Hypothalamus (tissue), 51 donors: ENCODE results near the gene DUSP2.
A peak's percentile ranks its signal among the peaks of the same experiment; 100 is the strongest.
"Not testable (repeated sequence)": the region's sequence is repeated elsewhere in the genome, so short reads cannot be mapped to it uniquely, and the experiment has no call there.

Experiments used
- DNase-seq, 51 donors: peaks; one replicate each; lab custom pipeline; 2025; lab: John Stamatoyannopoulos, UW

Gene DUSP2

DNA sequence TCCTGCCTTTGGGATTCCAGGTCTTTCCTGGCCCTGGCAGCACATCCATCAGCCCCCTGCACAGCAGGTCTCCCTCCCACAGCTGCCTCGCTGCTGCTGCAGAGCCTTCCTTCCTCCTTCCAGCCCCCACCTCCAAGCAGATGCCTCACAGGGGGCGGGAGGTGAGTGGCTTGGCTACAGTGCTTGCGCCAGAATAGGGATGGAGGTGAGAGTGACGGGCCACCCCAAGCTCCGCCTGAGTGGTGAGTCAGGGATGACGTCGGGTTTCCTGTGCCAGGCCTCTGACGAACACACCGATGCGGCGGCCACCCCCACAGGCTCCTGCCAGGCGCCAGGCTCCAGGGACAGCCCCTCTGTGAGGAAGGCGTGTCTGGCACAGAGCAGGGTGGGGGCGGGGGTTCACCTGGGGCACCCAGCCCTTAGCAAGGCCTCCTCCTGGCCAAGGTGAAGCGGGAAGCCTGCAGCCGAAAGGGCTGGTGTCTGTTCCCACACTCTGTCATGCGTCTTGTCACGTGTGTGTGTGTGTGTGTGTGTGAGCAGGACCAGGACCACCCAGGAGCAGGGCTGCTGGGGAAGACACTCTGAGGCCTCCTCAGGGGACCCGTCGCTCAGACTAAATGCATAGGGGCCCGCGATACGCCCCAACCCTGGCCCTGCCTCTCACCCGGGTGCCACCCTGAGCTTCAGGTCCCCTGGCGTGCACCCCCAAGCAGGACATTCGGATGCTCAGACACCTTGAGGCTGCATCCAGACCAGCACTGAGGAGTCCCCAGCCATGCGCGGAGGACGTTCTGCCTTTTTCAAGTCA is 3.4 kb upstream of the DUSP2 start:
- DNase-seq: peak in 13 of 51 donors; percentile 9 to 70 (median 35)

DNA sequence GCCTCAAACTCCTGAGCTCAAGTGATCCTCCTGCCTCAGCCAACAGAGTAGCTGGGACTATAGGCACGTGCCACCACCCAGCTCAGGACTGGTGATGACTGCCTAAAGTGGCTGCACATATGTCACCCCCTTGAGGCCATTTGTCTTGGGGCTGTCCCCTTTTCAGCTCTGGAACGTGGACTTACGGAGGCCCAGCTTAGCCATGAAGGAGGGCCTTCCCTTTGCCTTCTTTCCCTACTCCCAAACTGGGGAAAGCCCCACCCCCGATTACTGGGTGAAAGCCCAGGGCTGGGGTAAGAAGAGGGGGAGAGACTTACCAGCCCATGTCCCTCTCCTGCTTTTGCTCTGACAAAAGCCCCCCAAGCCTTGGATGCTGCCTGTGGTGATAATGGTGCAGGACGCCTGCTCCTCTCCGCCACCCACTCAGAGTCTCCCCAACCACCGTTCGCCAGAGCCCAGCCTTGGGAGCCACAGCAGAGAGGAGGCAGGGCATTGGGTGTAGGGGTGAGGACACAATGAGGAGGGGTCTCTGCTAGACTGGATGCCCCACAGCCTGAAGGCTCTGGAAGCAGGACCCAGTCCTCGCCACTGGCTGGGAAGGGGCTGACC is 2.5 kb upstream of the DUSP2 start:
- no peak for DNase-seq

DNA sequence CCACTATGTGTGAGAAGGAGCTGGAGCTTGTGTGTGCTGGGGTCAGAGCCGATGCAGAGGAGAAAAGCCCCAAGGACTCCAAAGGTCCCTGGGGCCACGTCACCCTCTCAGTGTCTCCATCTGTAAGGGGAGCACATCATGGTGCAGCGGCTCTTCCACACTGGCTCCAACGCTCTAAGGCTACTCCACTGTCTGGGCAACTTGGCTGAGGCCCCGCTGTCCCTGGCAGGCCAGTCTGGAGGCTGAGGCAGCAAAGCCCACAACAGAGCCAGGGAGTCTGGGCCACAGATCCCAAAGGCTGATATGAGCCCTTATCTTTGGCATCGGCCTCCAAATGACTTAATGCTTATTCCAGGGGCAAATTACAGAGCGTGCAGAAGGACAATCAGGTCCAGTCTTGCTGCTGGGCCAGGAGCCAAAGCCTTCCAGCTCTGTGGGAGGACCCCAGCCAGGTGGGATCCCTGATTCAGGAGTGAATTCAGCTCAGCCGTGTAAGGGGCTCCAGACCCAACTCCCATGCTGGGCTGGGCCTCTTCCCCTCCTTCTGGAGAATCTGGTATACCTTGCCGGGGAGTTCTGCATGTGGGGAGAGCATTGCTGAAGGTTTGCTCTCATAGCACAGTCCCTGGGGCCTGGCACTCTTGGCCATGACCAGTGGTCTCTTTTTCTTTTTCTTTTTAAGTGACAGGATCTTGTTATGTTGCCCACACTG is 1.8 kb upstream of the DUSP2 start:
- DNase-seq: no peak

DNA sequence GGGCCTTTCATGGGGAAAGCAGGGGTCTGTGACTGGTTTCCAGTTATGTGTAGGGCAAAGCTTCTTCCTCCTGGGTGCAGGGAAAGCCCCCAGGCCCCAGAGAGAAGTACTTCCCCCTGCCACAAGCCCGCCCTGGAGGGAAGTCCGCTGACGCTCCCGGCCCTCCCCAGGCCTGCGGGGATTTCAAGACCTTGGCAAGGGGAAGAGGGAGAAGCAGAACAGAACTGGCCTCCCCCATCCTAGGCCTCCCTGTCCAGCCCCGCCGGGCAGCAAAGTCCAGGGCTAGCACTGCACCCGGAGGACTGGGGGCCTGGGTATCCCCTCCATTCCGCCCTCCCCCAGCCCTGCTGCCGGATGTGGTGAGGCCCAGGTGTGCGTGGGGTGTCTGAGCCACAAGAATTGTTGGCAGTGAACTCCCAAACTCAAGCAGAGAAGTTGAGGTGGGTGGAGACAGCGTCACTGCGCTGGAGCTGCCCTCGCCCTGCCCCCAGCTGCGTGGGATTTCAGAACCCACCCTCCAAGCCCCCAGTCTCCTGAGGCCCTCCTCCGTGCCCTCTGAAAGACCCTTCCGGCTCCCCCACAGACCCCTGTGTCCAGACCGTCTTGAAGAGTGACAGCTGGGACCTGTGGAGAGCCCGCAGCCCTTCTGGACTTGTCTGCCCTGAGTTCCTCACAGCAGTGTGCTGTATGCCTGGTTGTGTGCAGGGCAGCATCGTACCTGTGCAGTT is 1.1 kb upstream of the DUSP2 start:
- DNase-seq: peak in 17 of 51 donors; percentile 2 to 51 (median 21)

DNA sequence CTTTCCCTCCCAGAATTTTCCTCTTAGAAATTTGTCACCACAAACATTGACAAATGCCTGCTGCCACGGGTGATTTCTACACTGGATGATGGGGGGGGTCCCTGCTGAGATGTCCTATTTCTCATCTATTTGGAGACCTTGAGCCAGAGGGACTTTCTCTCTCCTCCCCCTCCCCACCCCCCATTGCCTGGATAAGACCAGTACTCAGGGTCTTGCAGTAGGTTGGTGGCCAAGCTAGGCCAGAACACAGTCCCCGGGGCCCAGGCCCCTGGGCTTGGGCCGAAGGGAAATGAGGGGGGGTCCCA is 560 bp upstream of the DUSP2 start:
- DNase-seq: no peak

DNA sequence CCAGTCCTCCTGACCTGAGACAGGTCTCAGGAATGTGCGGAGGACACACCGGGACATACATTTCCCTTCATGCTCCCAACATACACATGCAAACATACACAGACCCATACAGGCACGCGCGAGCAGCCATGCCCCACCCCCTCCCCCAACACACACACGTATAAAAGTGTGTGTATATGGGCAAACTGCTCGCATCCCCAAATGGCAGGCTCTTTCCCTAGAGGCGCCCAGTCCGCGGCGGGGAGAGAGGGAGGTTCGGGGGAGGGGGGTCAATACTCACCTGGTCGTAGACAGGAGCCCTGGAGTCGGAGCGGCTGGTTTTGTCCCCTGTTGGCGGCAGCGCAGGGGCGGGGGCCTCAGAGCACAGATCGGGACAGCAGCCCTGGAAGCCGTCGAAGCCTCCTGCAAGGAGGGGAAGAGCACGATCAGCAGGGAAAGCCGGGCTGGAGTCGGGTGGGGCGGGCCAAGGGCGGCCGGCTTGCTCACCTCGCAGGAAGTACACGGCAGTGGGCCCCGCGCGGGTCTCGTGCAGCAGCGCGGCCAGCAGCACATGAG is 682 bp downstream of the DUSP2 start:
- DNase-seq: no peak

DNA sequence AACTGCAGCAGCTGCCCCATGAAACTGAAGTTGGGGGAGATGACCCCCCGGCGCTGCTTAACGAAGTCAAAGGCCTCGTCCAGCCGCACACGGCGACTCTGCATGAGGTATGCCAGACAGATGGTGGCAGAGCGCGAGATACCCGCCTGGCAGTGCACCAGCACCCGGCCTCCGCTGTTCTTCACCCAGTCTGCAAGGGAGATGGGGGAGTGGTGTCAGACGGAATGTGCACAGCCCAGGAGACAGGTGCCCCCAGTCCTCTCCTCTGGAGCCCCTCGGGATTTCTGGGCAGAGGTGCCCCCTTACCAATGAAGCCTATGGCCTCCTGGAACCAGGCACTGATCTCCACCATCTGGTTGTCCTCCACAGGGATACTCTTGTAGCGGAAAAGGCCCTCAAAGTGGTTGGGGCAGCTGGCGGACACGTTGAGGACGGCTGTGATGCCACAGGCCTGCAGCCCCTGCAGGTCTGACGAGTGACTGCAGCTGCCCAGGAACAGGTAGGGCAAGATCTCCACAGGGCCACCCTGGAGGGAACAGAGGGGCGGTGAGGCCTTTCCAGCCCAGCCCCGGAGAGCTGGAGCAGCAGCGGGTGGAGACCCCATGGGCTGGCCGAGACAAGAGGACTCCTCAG is 1.3 kb downstream of the DUSP2 start:
- peak in 1 of 51 donors; percentile 23 for DNase-seq

- DNase-seq: no peak
These were observed 1.9 kb downstream of the DUSP2 start for GRCh38 chr2:96143231-96143847.

- DNase-seq: no peak
These were observed 2.8 kb downstream of the DUSP2 start for GRCh38 chr2:96142217-96143113.

DNA sequence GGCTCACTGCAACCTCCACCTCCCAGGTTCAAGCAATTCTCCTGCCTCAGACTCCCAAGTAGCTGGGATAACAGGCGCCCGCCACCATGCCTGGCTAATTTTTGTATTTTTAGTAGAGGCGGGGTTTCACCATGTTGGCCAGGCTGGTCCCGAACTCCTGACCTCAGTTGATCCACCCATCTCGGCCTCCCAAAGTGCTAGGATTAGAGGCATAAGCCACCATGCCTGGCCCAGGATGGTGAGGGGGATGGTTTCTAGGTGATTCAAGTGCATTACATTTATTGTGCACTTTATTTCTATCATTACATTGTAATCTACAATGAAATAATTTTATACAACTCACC is 3.6 kb downstream of the DUSP2 start:
- DNase-seq: not testable (repeated sequence)

GRCh38 chr2:96140941-96141623 is 4.2 kb downstream of the DUSP2 start:
- DNase-seq: no peak

DNA sequence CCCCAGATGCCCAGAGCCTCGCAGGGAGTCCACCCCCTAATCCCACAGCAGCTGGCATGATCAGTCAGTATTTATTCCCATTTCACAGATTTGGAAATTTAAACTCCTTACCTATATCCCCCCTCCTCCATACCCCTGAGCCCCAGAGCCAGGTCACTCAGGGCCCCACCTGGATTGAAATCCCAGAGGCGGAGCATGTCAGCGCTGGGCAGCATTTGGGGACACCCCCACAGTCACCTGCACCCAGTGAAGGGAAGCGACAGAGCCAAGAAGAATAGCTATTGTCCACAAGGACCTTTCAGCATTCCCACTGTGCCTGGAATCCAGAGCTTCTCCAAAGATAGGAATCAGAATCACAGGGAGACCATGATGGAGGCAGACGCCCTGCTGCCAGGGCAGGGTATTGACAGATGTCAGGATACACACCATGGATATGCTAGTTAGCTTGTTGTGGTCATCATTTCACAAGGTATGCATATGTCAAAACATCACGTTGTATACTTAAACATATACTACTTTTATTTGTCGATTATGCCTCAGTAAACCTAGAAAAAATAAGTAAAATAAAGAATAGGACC is 6.0 kb downstream of the DUSP2 start:
- DNase-seq: no peak

- DNase-seq: peak in 11 of 51 donors; percentile 11 to 43 (median 21)
These were observed 6.8 kb downstream of the DUSP2 start, which contains the start of gene ASTL for GRCh38 chr2:96138179-96139145. Gene ASTL (minus strand): TSS chr2:96138502. CDS start chr2:96138436, 66 bp downstream.

- no peak for DNase-seq
These were observed 7.7 kb downstream of the DUSP2 start for GRCh38 chr2:96137321-96138178.

GRCh38 chr2:96136129-96136720 is 9.0 kb downstream of the DUSP2 start:
- no peak for DNase-seq
